ENCODE results near the gene LMCD1.

The LMCD1 gene

DNA sequence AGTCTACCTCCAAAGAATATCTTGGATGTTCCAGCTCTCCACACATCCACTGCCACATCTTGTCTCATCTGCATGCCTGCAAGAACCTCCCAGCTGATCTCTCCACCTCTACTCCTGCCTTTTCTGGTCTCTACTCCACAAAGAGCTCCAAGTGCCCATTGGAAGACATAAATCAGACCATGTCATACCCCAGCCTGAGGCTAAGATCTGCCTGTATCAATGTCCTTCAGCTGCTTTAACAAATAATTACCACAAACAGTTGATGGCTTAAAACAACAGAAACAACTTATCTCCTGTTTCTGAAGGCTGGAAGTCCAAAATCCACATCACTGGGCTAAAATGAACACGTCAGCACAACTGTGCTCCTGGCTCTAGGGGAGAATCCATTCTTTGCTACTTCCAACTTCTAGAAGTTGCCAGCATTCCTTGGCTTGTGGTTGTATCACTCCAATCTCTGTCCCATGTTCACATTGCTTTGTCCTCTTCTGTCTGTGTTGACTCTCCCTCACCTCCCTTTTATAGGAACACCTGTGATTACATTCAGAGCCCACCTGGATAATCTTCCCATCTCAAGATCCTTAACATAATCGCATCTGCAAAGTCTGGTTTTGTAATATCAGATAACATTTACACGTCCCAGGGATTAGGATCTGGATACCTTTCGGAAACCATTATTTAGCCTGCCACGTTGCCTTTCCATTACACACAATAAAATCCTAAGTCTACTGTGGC lies 17.0 kb upstream of the LMCD1 start:
- no peak for DNase-seq

DNA sequence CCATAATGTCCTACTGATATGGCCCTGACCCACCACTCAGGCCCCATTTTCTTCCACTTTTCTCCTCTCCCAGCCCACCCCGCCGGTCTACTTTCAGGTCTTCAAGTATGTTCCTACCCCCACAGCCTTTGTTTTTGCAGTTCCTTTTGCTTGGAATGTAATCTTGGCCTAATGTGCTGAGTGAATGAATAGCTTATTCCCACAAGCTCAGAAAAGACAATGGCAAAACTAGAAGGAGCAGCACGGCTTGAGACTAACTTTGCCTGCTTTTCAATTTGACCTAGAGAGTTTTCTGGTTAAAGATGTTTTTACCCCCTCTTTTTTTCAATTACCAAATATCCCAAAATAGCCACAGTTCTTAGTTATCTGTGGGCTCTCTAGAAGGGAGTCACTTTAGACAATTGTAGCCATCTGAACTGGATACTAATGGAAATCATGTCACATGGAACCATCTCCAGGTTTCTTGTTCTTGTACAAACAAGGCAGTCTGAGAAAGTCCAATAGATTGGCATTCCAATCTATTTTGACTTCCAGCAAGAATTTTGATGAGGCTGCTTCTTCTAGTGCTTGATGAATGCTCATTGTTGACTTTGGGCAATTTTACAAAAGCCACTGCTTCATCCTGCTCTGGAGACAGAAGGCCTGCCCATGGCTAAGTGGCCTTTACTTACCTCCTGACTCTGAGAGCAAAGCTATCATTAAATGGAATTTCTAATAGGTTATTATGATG lies 16.3 kb upstream of the LMCD1 start:
- DNase-seq = no peak

DNA sequence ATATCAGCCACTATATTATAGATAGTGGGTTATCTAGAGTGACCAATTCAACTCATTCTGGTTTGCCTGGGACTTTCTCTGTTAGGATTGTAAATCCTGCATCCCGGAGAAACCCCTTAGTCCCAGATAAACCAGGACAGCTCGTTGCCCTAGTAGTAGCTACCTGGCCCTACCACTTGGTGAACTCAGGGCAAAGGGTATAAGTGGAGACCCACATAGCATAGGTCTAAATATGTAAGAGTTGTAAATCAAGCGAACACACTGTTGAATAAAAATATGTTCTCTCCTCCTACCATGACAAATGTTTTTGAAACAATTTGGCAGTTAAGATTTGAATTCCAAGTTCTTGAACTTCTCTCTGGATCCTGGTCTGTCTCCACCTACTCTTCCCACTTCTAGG lies 15.7 kb upstream of the LMCD1 start:
- DNase-seq = no peak

DNA sequence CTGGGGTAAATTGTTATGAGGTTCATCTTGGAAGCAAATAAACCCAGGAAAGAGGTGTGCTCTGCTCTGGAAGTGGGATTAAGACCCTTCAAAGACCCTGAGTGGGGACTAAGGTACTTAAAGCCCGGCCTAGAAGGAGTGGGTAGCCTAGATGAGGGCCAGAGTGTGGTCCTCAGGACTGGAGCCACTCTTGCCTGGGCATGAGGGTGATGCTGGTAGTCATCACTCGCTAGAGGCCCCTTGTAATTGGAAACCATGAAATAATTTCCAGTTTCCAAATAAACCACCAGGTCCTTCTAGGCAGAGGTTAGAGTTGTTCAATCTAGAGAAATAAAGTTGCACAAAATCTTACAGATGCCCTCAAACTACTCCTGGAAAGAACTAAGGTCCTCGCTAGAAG lies 15.2 kb upstream of the LMCD1 start:
- DNase-seq = no peak

DNA sequence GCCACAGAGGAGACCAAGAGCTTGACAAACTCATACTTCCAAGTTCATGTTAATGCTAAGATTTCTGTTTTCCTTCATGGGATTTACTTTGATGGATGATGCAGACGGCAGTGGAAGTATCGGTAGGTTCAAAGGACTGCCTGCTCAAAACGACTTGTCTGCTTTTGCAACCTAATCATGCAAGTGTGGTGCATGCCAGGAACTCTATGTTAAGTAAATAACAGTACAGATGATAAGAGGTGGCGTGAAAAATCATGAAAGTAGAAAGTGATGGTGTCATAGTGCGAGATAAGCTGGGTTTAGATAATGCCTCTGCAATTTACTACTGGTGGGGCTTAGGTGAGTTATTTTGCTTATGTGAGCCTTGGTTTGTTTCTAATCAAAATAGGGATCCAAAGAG lies 14.7 kb upstream of the LMCD1 start:
- no peak for DNase-seq

DNA sequence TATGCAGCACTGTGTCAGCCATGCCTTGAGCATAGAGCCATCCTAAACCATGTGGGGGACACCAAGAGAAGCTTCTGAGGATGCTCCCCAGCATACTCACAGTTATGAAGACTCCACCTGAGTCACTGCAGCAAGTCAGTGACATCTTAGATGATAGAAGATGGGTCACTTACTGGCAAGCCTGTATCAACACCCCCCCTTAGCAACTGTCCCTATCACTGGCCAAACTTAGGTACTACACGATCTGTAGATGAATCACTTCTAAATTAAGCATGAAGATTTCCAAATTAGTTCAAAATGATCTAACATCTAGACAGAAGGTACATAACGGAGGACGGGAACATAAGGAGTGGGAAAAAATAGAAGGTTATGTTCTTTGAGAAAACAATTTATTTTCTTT lies 13.2 kb upstream of the LMCD1 start:
- no peak for DNase-seq

GRCh38 chr3:8488877-8489276 lies 12.7 kb upstream of the LMCD1 start:
- no peak for DNase-seq

DNA sequence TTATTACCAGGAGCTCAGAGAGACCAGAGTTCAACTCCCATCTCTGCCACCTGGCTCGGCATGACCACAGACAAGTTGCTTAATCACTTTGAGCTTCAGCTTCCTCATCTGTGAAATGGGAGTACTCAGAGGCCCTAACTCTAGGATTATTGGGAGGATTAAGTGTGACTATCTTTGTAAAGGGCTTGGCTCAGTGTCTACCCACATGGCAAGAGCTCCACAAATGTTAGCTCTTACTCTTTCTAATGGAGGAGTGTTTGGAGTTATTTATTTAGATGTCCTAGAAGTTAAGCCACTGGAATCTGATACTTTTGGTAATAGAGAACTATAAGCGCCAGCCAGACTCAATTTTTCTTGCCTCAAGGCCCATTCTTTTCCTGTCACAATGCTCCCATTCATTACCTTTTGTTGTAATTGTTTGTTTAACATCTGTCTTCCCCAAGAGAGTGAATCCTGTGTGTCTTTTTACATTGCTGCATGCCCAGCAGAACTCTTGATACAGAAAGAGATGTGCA lies 12.3 kb upstream of the LMCD1 start:
- no peak for DNase-seq

DNA sequence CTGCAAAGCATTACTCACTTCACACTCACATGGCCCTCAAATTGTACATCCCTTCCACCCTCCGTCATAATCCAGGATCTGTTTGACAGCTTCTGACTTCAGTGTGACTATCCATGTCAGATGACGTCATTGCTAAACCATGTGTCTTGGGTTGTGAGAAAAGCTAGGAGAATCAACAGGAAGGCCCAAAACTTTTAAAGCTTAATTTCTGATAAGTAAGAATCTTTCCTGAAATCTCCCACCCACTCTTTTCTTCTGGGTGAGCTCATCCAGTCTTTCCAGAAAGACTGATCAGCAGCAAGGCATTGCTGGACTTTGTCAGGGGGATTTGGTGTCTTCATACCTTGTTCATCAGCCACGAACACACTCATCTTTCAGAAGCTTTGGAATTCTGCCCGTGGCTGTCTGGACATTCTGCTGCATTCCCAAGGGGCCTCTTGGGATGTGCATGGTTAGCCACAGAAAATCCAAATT lies 11.5 kb upstream of the LMCD1 start:
- DNase-seq = no peak

DNA sequence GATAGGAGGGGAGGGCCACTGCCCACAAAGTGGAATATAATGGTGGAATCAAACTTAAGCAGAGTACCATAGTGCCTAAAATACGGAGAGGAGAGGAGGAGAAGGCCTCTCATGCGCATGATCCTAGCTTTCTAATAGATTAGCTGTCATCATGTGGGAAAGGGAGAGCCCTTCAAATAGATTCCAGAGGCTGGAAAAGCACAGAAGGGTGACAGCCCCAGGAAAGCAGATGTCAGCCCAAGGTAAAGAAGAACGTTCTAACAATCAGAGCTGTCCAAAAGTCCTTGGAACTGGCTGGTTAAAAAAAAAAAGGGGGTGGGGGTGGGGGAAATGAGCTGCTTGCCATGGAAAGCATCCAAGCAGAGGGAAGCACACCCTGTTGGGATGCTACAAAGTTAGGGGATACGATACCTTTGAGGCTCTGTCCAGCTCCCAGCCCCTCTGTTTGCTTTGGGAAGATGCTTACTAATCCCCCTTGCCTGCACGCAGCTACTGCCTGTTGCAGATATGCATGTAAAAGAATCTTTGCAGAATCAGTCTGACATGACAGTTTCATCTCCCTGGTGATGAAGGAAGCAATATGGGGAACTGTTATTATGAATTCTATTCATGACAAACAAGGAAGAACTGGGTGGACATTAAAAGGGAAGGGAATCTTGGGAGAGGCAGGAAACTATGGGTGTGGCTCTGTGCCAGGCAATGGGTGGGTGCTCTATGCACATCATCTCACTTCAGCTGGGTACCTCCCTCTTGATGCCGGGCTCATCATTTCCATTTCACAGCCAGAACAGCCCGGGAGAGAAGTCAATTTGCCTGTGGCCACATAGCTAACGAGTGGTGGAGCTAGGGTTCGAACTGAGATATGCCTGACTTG lies 10.1 kb upstream of the LMCD1 start:
- DNase-seq = no peak

DNA sequence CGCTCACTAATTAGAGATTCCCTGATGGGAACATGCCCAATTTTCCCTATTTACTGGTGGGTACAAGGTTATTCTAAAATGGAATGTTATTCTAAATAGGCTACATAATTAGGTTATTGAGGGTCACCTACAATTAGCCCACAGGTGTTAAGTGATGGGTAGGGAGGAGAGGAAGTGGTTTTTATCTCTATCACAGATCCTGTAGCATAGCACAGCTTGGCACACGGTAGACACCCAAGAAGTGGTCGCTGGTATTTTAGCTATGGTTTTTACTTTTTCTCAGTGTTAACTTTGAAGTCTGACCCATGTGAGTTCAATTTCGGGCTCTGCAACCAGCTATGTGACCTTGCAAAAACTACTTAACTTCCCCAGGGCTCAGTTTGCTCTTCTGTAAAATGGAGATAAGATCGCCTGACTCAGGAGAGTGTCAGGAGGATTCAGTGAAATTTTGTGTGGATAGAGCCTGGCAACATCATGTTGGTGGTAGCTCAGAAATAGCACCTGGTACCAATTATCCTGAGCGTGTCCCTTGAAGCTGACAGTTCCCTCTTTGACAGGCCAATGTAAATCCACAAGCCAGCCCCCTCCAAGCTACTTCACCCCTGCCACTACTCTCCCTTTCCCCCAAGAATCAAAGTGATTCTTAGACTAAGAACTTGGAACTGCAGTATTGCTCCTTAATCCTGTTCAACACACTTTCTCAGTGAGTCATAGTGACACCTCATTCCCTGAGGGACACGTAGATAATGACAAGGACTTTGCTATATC lies 8.7 kb upstream of the LMCD1 start:
- no peak for DNase-seq

GRCh38 chr3:8493744-8494143 lies 7.9 kb upstream of the LMCD1 start:
- DNase-seq = no peak

DNA sequence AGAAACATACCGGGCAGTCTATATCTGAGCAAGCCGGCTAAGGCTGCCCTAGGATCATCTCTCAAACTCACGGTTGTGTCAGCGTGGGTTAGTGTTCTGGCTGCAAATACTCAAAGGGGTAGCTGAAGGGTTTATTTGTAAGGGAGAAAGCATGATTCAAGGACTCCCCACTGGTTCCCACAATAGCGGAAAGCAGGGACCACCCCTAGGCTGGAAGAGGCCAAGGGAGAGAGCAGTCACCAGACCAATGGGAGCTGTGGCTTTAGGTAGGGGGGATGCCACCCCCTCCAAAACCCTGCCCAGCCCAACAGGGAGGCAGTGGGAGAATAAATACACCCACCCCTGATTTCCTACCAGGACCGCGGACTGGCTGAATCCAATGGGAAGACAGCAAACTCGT lies 7.3 kb upstream of the LMCD1 start:
- no peak for DNase-seq

GRCh38 chr3:8497582-8497981 lies 4.0 kb upstream of the LMCD1 start:
- no peak for DNase-seq

DNA sequence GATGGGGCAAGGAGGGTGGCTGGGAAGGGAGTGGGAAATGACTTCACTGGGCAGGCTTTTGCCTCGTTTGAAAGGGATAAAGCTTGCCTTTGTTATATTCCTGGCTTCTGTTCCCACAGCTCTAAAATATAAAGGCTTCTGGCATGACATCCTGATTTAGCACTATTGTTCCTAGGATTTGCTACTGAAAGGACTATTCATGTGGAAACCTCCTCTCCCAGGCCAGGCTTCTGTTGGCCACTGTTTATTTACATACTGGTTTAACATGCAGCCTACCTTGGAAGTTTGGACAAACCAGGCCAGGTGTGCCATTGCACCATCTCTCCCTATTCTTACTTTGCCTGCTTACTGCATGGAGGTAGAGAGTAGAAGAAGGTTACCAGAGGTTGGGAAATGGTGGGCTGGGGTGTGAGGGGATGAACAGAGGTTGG lies 2.4 kb upstream of the LMCD1 start:
- peak in 1 of 2 experiments; percentile 34 for DNase-seq

GRCh38 chr3:8500319-8500988 lies 1.2 kb upstream of the LMCD1 start:
- DNase-seq = no peak

DNA sequence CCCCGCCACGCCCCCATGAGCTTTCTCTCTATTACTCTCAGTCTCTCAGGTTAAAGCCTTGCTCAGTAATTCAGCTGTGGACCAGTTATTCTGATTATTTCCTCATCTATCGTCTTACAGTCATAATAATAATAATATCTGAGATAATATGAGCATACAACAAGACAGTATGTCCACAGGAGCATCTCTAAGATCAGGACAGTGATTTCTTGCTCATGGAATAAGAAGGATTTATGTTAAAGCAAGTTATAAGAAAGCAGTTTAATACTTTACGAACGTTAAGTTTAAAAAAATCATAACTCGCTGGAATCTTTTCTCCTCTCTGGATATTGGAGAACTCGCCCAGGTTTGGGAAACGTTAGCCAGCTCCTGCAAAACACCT lies 643 bp upstream of the LMCD1 start:
- DNase-seq = no peak

DNA sequence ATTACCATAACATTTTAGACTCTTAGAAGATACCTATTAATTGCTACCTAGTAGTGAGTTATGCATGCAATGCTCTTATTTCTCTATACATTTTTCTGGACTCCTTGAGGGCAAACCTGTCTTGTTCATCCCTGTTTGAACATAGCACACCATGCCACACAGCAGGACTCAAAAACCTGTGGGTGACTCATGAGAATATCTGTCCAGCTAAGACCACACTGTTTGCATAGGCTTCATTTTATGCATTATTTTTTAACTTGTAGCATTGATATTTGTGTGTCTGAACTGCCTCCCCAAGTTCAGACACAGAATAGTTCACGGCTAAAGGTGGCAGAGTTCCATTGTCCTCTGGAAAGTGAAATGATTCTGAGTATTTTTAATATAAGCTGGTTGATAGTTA lies 1.8 kb downstream of the LMCD1 start:
- no peak for DNase-seq

DNA sequence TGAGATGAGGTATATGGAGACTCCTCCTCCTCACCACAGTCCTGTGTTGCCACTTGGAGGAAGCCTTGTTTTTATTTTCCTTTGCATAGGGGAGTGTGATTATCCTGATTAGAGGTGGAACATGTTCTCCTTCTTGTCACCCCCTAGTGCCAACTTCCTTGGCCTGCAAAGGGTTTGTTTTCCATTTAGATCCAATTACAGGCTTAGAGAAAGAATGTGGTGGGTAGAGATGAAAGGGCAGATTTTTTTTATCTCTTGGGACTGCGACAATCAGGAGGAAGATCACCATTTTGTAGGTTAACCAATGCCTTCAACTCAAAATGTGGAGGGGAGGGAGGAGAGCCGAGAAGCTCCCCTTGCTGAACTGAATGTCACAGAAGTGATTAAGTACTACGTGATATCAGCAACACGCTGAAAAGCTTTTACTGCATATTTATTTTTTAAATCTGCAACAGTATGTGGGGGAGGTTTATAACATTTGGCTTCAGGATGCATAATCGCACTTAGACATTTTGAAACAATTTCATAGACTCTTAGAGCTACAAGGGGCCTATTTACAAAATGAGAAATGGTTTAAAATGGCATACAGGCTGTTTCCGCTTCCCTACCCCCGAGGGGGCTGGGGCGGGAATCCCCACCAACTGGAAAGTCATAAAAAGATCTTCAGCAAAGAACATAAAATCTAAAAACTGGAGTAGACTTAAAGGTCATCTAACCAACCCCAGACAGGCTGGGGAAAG lies 2.4 kb downstream of the LMCD1 start:
- DNase-seq = no peak

GRCh38 chr3:8504611-8504973 lies 3.0 kb downstream of the LMCD1 start:
- no peak for DNase-seq

DNA sequence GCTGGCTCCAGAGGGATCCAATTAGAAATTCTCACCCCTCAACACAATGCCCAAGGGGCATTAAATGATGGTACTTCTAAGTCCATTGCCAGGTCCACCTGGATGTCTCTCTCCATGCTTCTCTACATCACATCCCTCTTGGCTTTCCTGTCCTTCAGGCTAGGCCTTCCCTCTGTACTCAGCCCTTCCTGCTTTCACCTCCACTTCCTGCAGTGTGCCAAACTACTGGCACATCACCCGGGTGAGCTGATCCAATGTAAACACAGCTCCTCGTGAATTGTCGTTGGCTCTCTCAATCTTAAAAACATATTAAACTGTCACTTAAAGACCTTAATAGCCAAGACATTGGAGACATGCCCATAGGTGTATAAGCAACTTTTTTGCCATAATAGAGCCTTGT lies 4.0 kb downstream of the LMCD1 start:
- peak; percentile 36 to 70 for DNase-seq

Measured in NCI-H2081 (cell line).